Measurements from ENCODE around the gene RSPO3.

RSPO3 gene

GRCh38 chr6:127201321-127201720, 82.8 kb downstream of the RSPO3 start (continued):
- no peak for TF ChIP-seq PATZ1 (CRISPR knock-in tag; IDR thresholded peaks at IDR 0.05; ENCODE audit: borderline replicate concordance)
- TF ChIP-seq ESRRG (CRISPR knock-in tag; IDR thresholded peaks at IDR 0.05), result no peak

- no peak for TF ChIP-seq ZC3H10 (CRISPR knock-in tag; IDR thresholded peaks at IDR 0.05)
- TF ChIP-seq ESRRG (CRISPR knock-in tag; IDR thresholded peaks at IDR 0.05), result no peak
- no peak for TF ChIP-seq GLIS3 (CRISPR knock-in tag; IDR thresholded peaks at IDR 0.05)
- no peak for TF ChIP-seq TCF4 (CRISPR knock-in tag; IDR thresholded peaks at IDR 0.05; ENCODE audit: borderline replicate concordance)
- no peak for TF ChIP-seq CSRNP3 (CRISPR knock-in tag; IDR thresholded peaks at IDR 0.05)
- ATAC-seq, result no peak
Measured at GRCh38 chr6:127202676-127203075, 84.2 kb downstream of the RSPO3 start.

- no peak for TF ChIP-seq ZNF565 (CRISPR knock-in tag; conservative IDR thresholded peaks at IDR 0.05; ENCODE audit: low read depth)
- ATAC-seq, result no peak
Measured at GRCh38 chr6:127204281-127204680, 85.8 kb downstream of the RSPO3 start.

- no peak for ATAC-seq
- TF ChIP-seq CREB5 (CRISPR knock-in tag; IDR thresholded peaks at IDR 0.05; ENCODE audit: low read depth), result no peak
Measured at GRCh38 chr6:127205036-127205435, 86.6 kb downstream of the RSPO3 start.

- TF ChIP-seq PPARA (CRISPR knock-in tag; IDR thresholded peaks at IDR 0.05; ENCODE audit: borderline replicate concordance) (no peak), PATZ1 (CRISPR knock-in tag; IDR thresholded peaks at IDR 0.05; ENCODE audit: borderline replicate concordance) (no peak), ISL1 (CRISPR knock-in tag; IDR thresholded peaks at IDR 0.05) (no peak), RARB (CRISPR knock-in tag; IDR thresholded peaks at IDR 0.05) (no peak), GLIS3 (CRISPR knock-in tag; IDR thresholded peaks at IDR 0.05) (no peak), ZNF8 (CRISPR knock-in tag; IDR thresholded peaks at IDR 0.05) (no peak), CSDC2 (CRISPR knock-in tag; IDR thresholded peaks at IDR 0.05) (no peak), ZFP30 (CRISPR knock-in tag; IDR thresholded peaks at IDR 0.05) (no peak), ZNF565 (CRISPR knock-in tag; conservative IDR thresholded peaks at IDR 0.05; ENCODE audit: low read depth) (no peak), TOX (CRISPR knock-in tag; IDR thresholded peaks at IDR 0.05; ENCODE audit: borderline replicate concordance) (no peak), CSRNP3 (CRISPR knock-in tag; IDR thresholded peaks at IDR 0.05) (no peak), OSR1 (CRISPR knock-in tag; IDR thresholded peaks at IDR 0.05) (no peak), ARNTL (CRISPR knock-in tag; IDR thresholded peaks at IDR 0.05; ENCODE audit: borderline replicate concordance, low read depth) (no peak), TCF4 (CRISPR knock-in tag; IDR thresholded peaks at IDR 0.05; ENCODE audit: borderline replicate concordance) (no peak), TSHZ2 (CRISPR knock-in tag; IDR thresholded peaks at IDR 0.05) (no peak), POU6F1 (CRISPR knock-in tag; IDR thresholded peaks at IDR 0.05; ENCODE audit: borderline replicate concordance, low read depth) (no peak), CREB5 (CRISPR knock-in tag; IDR thresholded peaks at IDR 0.05; ENCODE audit: low read depth) (no peak), ESRRG (CRISPR knock-in tag; IDR thresholded peaks at IDR 0.05) (no peak)
Measured at GRCh38 chr6:127206531-127207095, 88.1 kb downstream of the RSPO3 start.

More at GRCh38 chr6:127206531-127207095, 88.1 kb downstream of the RSPO3 start:
- 0 out of 3 replicates have a peak, but pooled peaks have one; percentile 46 for ATAC-seq

Data from SK-N-SH treated with all-trans-retinoic acid at 6 μM for 48 hours (cell line).